Body of pancreas (tissue), 4 donors: ENCODE measurements around the gene SYNPO2L. TPM values are rescaled to one million over a fixed set of nuclear protein-coding genes. Genes with fewer than 3 reads are reported as not detected.
A peak's percentile ranks its signal among the peaks of the same experiment; 100 is the strongest.
"Not testable (repeated sequence)": the region's sequence is repeated elsewhere in the genome, so short reads cannot be mapped to it uniquely, and the experiment has no call there.

ENCODE experiments used
- ATAC-seq: fragments of 150-250 bp; one replicate; pipeline ENCODE4 v1.9.1; 2016
- DNase-seq, 4 donors: peaks; one replicate each; pipeline ENCODE4 v3.0.0-alpha.2; 2019
- H3K27ac ChIP-seq, 4 donors: fragments of 200-600 bp; sonication (generic); 1 replicate in 3 of 4; 2 replicates in 1 of 4; pipeline versions ENCODE4 v1.5.1 to v1.6.1; 2016 to 2019; ENCODE audit warnings: mild to moderate bottlenecking in 1 of 4, mixed read lengths in 1 of 4, moderate library complexity in 1 of 4
- H3K27me3 ChIP-seq, 2 donors: fragments of 200-600 bp; sonication (generic); one replicate each; pipeline ENCODE4 v1.6.0; 2016; ENCODE audit warnings: mild to moderate bottlenecking in 1 of 2
- H3K36me3 ChIP-seq, 2 donors: fragments of 200-600 bp; sonication (generic); replicated peaks in 1 of 2; 2 replicates each; pipeline ENCODE4 v1.5.1; 2016; ENCODE audit warnings: low read depth in 2 of 2; ENCODE audit not compliant: insufficient read depth in 1 of 2
- H3K4me1 ChIP-seq: fragments of 200-600 bp; sonication (generic); one replicate; pipeline ENCODE4 v1.6.0; 2016
- H3K4me3 ChIP-seq, 2 donors: fragments of 200-600 bp; sonication (generic); 1 replicate in 1 of 2; 2 replicates in 1 of 2; pipeline ENCODE4 v1.5.1; 2016 to 2019
- H3K9me3 ChIP-seq, 3 donors: fragments of 200-600 bp; sonication (generic); 1 replicate in 2 of 3; 2 replicates in 1 of 3; pipeline ENCODE4 v1.5.1; 2016
- POLR2A ChIP-seq, 3 donors: fragments of 450-650 bp; IDR thresholded peaks; one replicate each; pipeline ENCODE4 v1.6.1; 2016; ENCODE audit warnings: antibody characterized with exemption in 3 of 3, mild to moderate bottlenecking in 2 of 3
- WGBS, 2 donors: methylation state at CpG; one replicate each; pipeline ENCODE4 v1.1.5; 2017; 5-methylcytosine and 5-hydroxymethylcytosine counted together
- intact Hi-C: fragments of 100-400 bp; cut with DNase I; formaldehyde crosslinking; loops from one replicate; pipeline ENCODE4 v1.15.1; 2023
- total RNA-seq, 2 donors: library from RNA; depleted of rRNA; stranded (reverse); fragments of >200 nt; gene quantifications; one replicate each; pipeline ENCODE4 v1.1.0, GENCODE V29; 2016
- TF ChIP-seq, protein P1 (sequence below), 7 experiments: fragments of 450-650 bp in 4 of 7; fragments of 200-600 bp in 3 of 7; sonication (generic) in 3 of 7; IDR thresholded peaks; one replicate each; pipeline ENCODE4 v1.5.1; 2016 to 2019; ENCODE audit warnings: antibody characterized with exemption in 7 of 7

SYNPO2L gene
- total RNA-seq, 2 donors from 2014 or later = not detected

GRCh38 chr10:73627300-73627699 lies 28.5 kb downstream of the SYNPO2L start:
- no peak for DNase-seq
- intact Hi-C loops = loop anchor here (10.0 kb wide), 1 partner anchor 62 kb away; no protein-coding TSS in a partner anchor

DNA sequence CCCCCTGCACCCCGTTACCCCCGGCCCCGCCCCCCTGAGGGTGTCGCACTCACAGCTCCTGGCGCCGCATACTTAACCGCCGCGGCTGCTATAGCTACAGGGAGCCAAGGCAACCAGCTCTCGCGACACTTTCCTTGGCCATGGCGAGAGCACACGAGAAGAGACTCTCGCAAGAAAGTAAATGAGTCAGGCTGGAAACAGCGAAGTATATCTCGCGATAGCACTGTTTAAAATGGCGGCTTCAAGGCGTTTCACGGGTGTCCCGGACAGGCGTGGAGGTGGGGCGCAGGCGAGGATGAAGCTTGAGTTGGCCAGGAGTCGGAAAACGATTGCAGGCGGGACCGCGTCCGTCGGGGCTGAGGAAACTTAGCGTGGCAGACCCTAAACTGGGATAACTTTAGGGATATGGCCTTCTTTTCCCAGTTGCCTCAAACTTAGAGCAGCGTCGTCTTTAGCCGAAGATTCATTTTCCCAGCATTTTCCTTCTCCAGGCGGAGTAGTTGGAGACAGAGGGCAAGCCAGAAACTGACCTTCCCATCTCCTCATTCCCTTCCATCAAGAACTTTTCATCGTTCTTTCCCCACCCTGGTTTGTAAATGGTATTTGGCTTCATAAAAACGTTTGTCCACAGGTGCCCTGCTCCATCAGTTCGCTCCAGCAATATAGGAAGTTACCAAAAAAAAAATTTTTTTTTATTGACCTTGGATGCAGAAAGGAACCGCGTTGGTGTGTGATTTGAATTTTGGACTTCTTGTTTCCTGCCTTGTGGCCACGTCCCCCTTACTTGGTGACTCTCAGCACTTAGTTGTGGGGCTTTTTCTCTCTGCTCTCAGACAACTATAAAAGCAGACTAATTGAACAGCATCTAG lies 29.7 kb downstream of the SYNPO2L start:
- ATAC-seq (peak; percentile 99), DNase-seq (peak; percentile 95 to 98 (median 97))
- 1% methylated on average over 26 to 42 of the region's 42 CpGs for WGBS, 2 donors
- intact Hi-C loops = loop anchor here (10.0 kb wide), 1 partner anchor 61 kb away; no protein-coding TSS in a partner anchor
- Histone ChIP-seq H3K27ac (peak overlapping the region; percentile 57 to 87 (median 78)), H3K36me3 (no peaks in the 10 kb centered on the region), H3K4me3 (peak overlapping the region; percentile 66 to 71), H3K27me3 (no peaks in the 10 kb centered on the region), H3K9me3 (no peaks in the 10 kb centered on the region), H3K4me1 (peaks cover 20% of the 10 kb centered on the region)
- TF ChIP-seq, protein P1, sequence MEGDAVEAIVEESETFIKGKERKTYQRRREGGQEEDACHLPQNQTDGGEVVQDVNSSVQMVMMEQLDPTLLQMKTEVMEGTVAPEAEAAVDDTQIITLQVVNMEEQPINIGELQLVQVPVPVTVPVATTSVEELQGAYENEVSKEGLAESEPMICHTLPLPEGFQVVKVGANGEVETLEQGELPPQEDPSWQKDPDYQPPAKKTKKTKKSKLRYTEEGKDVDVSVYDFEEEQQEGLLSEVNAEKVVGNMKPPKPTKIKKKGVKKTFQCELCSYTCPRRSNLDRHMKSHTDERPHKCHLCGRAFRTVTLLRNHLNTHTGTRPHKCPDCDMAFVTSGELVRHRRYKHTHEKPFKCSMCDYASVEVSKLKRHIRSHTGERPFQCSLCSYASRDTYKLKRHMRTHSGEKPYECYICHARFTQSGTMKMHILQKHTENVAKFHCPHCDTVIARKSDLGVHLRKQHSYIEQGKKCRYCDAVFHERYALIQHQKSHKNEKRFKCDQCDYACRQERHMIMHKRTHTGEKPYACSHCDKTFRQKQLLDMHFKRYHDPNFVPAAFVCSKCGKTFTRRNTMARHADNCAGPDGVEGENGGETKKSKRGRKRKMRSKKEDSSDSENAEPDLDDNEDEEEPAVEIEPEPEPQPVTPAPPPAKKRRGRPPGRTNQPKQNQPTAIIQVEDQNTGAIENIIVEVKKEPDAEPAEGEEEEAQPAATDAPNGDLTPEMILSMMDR (IDR thresholded peaks at IDR 0.05) = no peak
- peak; percentile 27 to 88 (median 80) for TF ChIP-seq POLR2A (IDR thresholded peaks at IDR 0.05)

More at GRCh38 chr10:73627300-73627699, 28.5 kb downstream of the SYNPO2L start:
- WGBS, 2 donors = 91 to 95% methylated on average over 6 of the region's 6 CpGs
- ATAC-seq = no peak
- no peaks in the 10 kb centered on the region for H3K9me3 ChIP-seq
- no peak overlapping the region for H3K4me3 ChIP-seq
- TF ChIP-seq, protein P1 (IDR thresholded peaks at IDR 0.05) = no peak
- TF ChIP-seq POLR2A (IDR thresholded peaks at IDR 0.05) = no peak
- H3K36me3 ChIP-seq = no peaks in the 10 kb centered on the region
- H3K4me1 ChIP-seq = peaks cover 20% of the 10 kb centered on the region
- H3K27me3 ChIP-seq = no peaks in the 10 kb centered on the region
- no peak overlapping the region for H3K27ac ChIP-seq

- TF ChIP-seq, protein P1 (IDR thresholded peaks at IDR 0.05) = no peak
- TF ChIP-seq POLR2A (IDR thresholded peaks at IDR 0.05) = no peak
- 0 to 1% methylated on average over 38 to 46 of the region's 46 CpGs for WGBS, 2 donors
- peak overlapping the region; percentile 66 to 71 for H3K4me3 ChIP-seq
- H3K4me1 ChIP-seq = peaks cover 20% of the 10 kb centered on the region
- no peaks in the 10 kb centered on the region for H3K27me3 ChIP-seq
- ATAC-seq (peak; percentile 60), DNase-seq (peak in 3 of 4 donors; percentile 15 to 40 (median 16))
- H3K27ac ChIP-seq = peak overlapping the region; percentile 57 to 87 (median 78)
- intact Hi-C loops = loop anchor here (10.0 kb wide), 1 partner anchor 60 kb away; no protein-coding TSS in a partner anchor
- no peaks in the 10 kb centered on the region for H3K36me3 ChIP-seq
- no peaks in the 10 kb centered on the region for H3K9me3 ChIP-seq
Observed at GRCh38 chr10:73625004-73625883, 30.6 kb downstream of the SYNPO2L start.

GRCh38 chr10:73623056-73623455 lies 32.8 kb downstream of the SYNPO2L start:
- 83 to 86% methylated on average over 4 of the region's 4 CpGs for WGBS, 2 donors
- Histone ChIP-seq H3K36me3 (no peaks in the 10 kb centered on the region), H3K9me3 (no peaks in the 10 kb centered on the region), H3K27ac (no peak overlapping the region), H3K27me3 (no peaks in the 10 kb centered on the region), H3K4me3 (no peak overlapping the region), H3K4me1 (peaks cover 16% of the 10 kb centered on the region)
- DNase-seq = no peak
- intact Hi-C loops = loop anchor here (10.0 kb wide), 1 partner anchor 58 kb away; no protein-coding TSS in a partner anchor
- TF ChIP-seq, protein P1 (IDR thresholded peaks at IDR 0.05) = no peak
- no peak for TF ChIP-seq POLR2A (IDR thresholded peaks at IDR 0.05)
- ATAC-seq = no peak

DNA sequence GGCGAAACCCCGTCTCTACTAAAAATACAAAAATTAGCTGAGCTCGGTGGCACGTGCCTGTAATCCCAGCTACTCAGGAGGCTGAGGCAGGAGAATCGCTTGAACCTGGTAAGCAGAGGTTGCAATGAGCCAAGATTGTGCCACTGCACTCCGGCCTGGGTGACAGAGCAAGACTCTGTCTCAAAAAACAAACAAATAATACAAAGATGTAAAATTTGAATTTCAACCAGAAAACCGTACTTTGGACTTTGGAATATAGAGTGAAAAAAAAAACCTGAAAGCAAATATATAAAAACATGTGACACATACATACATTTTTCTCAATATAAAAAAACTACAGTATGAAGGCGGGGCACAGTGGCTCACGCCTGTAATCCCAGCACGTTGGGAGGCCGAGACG lies 34.9 kb downstream of the SYNPO2L start:
- not testable (repeated sequence) for ATAC-seq, H3K27me3 ChIP-seq, H3K4me3 ChIP-seq, DNase-seq, H3K9me3 ChIP-seq, H3K4me1 ChIP-seq, H3K27ac ChIP-seq, H3K36me3 ChIP-seq
- intact Hi-C loops = loop anchor here (10.0 kb wide), 1 partner anchor 56 kb away; no protein-coding TSS in a partner anchor
- 75 to 79% methylated on average over 12 of the region's 12 CpGs for WGBS, 2 donors

DNA sequence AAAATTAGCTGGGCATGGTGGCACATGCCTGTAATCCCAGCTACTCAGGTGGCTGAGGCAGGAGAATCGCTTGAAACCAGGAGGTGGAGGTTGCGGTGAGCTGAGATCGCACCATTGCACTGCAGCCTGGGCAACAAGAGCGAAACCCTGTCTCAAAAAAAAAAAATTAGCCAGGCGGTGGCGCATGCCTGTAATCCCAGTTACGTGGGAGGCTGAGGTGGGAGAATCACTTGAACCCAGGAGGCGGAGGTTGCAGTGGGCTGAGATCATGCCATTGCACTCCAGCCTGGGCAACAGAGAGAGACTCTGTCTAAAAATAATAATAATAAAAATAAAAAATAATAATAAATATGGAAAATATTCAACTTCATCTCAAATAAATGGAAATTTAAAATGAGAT lies 38.7 kb downstream of the SYNPO2L start:
- H3K27ac ChIP-seq, H3K4me1 ChIP-seq, H3K36me3 ChIP-seq, DNase-seq, H3K27me3 ChIP-seq, ATAC-seq, H3K4me3 ChIP-seq, H3K9me3 ChIP-seq, intact Hi-C loops: not testable (repeated sequence)
- 90 to 95% methylated on average over 8 of the region's 8 CpGs for WGBS, 2 donors
